ENCODE data around the gene ACY1.

ACY1 gene

DNA sequence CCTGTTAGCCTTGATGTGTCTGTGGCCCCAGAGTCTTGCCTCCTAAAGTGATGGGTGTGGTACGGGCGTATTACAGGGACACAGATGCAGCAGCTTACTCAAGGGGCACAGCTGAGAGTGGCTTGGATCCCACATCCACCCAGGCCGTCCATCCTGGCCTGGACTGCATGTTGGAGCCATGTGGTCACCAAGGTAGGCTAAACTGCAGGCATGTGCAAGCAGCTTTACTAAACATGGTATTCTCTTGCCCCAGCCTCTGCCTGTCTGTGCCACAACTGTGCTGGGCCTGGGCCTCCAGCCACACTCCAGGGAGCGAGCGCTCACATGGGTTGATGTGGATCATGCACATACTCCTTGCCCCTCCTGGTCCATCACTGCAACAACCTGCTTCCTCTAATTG lies 34.2 kb upstream of the ACY1 start:
- TF ChIP-seq, protein P1, sequence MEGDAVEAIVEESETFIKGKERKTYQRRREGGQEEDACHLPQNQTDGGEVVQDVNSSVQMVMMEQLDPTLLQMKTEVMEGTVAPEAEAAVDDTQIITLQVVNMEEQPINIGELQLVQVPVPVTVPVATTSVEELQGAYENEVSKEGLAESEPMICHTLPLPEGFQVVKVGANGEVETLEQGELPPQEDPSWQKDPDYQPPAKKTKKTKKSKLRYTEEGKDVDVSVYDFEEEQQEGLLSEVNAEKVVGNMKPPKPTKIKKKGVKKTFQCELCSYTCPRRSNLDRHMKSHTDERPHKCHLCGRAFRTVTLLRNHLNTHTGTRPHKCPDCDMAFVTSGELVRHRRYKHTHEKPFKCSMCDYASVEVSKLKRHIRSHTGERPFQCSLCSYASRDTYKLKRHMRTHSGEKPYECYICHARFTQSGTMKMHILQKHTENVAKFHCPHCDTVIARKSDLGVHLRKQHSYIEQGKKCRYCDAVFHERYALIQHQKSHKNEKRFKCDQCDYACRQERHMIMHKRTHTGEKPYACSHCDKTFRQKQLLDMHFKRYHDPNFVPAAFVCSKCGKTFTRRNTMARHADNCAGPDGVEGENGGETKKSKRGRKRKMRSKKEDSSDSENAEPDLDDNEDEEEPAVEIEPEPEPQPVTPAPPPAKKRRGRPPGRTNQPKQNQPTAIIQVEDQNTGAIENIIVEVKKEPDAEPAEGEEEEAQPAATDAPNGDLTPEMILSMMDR (IDR thresholded peaks at IDR 0.05; ENCODE audit: low read length), result no peak
- no peak for TF ChIP-seq EZH2 (optimal IDR thresholded peaks at IDR 0.05; ENCODE audit: low read depth, low read length)
- TF ChIP-seq EZH2phosphoT487 (IDR thresholded peaks at IDR 0.05; ENCODE audit: low read length), result no peak
- H2AFZ ChIP-seq (ENCODE audit: low read length), result no peak overlapping the region
- H3K27ac ChIP-seq (ENCODE audit: low read length), result no peak overlapping the region

GRCh38 chr3:51950899-51951298 lies 32.4 kb upstream of the ACY1 start:
- no peaks in the 10 kb centered on the region for H3K79me2 ChIP-seq (ENCODE audit: low read length)
- H3K4me2 ChIP-seq (ENCODE audit: low read depth, low read length), result no peak overlapping the region
- H3K4me1 ChIP-seq (ENCODE audit: low read length), result no peaks in the 10 kb centered on the region
- H3K27me3 ChIP-seq (replicated peaks; ENCODE audit: insufficient read depth, low read length), result peaks cover 12% of the 10 kb centered on the region; the same call in 1 of the 2 replicates
- H4K20me1 ChIP-seq (ENCODE audit: insufficient read depth, low read length), result no peaks in the 10 kb centered on the region
- H3K4me3 ChIP-seq (ENCODE audit: low read length), result no peak overlapping the region
- no peak for TF ChIP-seq EZH2 (optimal IDR thresholded peaks at IDR 0.05; ENCODE audit: low read depth, low read length)
- TF ChIP-seq, protein P1 (IDR thresholded peaks at IDR 0.05; ENCODE audit: low read length), result no peak
- TF ChIP-seq EZH2phosphoT487 (IDR thresholded peaks at IDR 0.05; ENCODE audit: low read length), result no peak
- H3K27ac ChIP-seq (ENCODE audit: low read length), result no peak overlapping the region
- no peak overlapping the region for H3K9ac ChIP-seq (ENCODE audit: low read length)
- no peaks in the 10 kb centered on the region for H3F3A ChIP-seq (ENCODE audit: insufficient read depth, low read length)
- no peak overlapping the region for H2AFZ ChIP-seq (ENCODE audit: low read length)
- no peaks in the 10 kb centered on the region for H3K9me3 ChIP-seq (replicated peaks; ENCODE audit: insufficient read depth, low read length)
- no peaks in the 10 kb centered on the region for H3K9me2 ChIP-seq (replicated peaks; ENCODE audit: insufficient read depth, low read length)
- H3K36me3 ChIP-seq (replicated peaks; ENCODE audit: insufficient read depth, low read length), result no peaks in the 10 kb centered on the region
- no peak for DNase-seq

More for the DNA sequence above, 34.2 kb upstream of the ACY1 start:
- Histone ChIP-seq H3F3A (ENCODE audit: insufficient read depth, low read length) (no peaks in the 10 kb centered on the region), H3K27me3 (replicated peaks; ENCODE audit: insufficient read depth, low read length) (0 out of 2 replicates have a peak, but pooled peaks cover 4% of the 10 kb centered on the region), H3K4me2 (ENCODE audit: low read depth, low read length) (no peak overlapping the region), H3K36me3 (replicated peaks; ENCODE audit: insufficient read depth, low read length) (no peaks in the 10 kb centered on the region), H3K9me3 (replicated peaks; ENCODE audit: insufficient read depth, low read length) (no peaks in the 10 kb centered on the region), H3K79me2 (ENCODE audit: low read length) (no peaks in the 10 kb centered on the region), H3K4me3 (ENCODE audit: low read length) (no peak overlapping the region), H3K9ac (ENCODE audit: low read length) (no peak overlapping the region), H3K9me2 (replicated peaks; ENCODE audit: insufficient read depth, low read length) (no peaks in the 10 kb centered on the region), H4K20me1 (ENCODE audit: insufficient read depth, low read length) (no peaks in the 10 kb centered on the region), H3K4me1 (ENCODE audit: low read length) (no peaks in the 10 kb centered on the region)
- no peak for DNase-seq

GRCh38 chr3:51953445-51953844 lies 29.9 kb upstream of the ACY1 start:
- Histone ChIP-seq H3K9me2 (replicated peaks; ENCODE audit: insufficient read depth, low read length) (no peaks in the 10 kb centered on the region), H3K36me3 (replicated peaks; ENCODE audit: insufficient read depth, low read length) (no peaks in the 10 kb centered on the region), H3K9ac (ENCODE audit: low read length) (no peak overlapping the region), H3K4me1 (ENCODE audit: low read length) (no peaks in the 10 kb centered on the region), H2AFZ (ENCODE audit: low read length) (no peak overlapping the region), H3K9me3 (replicated peaks; ENCODE audit: insufficient read depth, low read length) (no peaks in the 10 kb centered on the region), H3K27ac (ENCODE audit: low read length) (no peak overlapping the region), H4K20me1 (ENCODE audit: insufficient read depth, low read length) (no peaks in the 10 kb centered on the region), H3K4me2 (ENCODE audit: low read depth, low read length) (no peak overlapping the region), H3K4me3 (ENCODE audit: low read length) (no peak overlapping the region), H3K79me2 (ENCODE audit: low read length) (no peaks in the 10 kb centered on the region), H3F3A (ENCODE audit: insufficient read depth, low read length) (no peaks in the 10 kb centered on the region), H3K27me3 (replicated peaks; ENCODE audit: insufficient read depth, low read length) (peaks cover 12% of the 10 kb centered on the region; the same call in 1 of the 2 replicates)
- TF ChIP-seq EZH2 (optimal IDR thresholded peaks at IDR 0.05; ENCODE audit: low read depth, low read length) (no peak), EZH2phosphoT487 (IDR thresholded peaks at IDR 0.05; ENCODE audit: low read length) (no peak)
- TF ChIP-seq, protein P1 (IDR thresholded peaks at IDR 0.05; ENCODE audit: low read length), result no peak
- no peak for DNase-seq

Measured in MM.1S (cell line).